ENCODE data around the gene TFAP2A. TPM values are rescaled to one million over a fixed set of nuclear protein-coding genes. Genes with fewer than 3 reads are reported as not detected.

TFAP2A gene
- total RNA-seq, 1 donor from 2014 or later: 59.6 TPM

DNA sequence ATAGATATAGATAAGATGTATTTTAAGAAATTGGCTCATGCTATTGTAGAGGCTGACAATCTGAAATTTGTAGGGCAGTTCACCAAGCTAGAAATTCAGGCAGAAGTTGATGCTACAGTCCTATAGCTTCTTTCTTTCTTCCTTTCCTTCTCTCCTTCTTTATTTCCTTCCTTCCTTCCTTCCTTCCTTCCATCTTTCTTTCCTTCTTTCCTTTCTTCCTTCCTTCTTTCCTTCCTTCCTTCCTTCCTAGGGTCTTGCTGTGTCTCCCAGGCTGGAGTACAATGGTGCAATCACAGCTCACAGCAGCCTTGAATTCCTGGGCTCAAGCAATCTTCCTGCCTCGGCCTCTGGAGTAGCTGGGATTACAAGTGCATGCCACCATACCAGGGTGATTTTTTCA lies 55.3 kb downstream of the TFAP2A start:
- H3K4me3 Mint-ChIP-seq (ENCODE audit: unreplicated experiment): no peak overlapping the region
- H3K36me3 Mint-ChIP-seq (ENCODE audit: unreplicated experiment): peaks cover 2% of the 10 kb centered on the region
- TF ChIP-seq, protein P1, sequence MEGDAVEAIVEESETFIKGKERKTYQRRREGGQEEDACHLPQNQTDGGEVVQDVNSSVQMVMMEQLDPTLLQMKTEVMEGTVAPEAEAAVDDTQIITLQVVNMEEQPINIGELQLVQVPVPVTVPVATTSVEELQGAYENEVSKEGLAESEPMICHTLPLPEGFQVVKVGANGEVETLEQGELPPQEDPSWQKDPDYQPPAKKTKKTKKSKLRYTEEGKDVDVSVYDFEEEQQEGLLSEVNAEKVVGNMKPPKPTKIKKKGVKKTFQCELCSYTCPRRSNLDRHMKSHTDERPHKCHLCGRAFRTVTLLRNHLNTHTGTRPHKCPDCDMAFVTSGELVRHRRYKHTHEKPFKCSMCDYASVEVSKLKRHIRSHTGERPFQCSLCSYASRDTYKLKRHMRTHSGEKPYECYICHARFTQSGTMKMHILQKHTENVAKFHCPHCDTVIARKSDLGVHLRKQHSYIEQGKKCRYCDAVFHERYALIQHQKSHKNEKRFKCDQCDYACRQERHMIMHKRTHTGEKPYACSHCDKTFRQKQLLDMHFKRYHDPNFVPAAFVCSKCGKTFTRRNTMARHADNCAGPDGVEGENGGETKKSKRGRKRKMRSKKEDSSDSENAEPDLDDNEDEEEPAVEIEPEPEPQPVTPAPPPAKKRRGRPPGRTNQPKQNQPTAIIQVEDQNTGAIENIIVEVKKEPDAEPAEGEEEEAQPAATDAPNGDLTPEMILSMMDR (IDR thresholded peaks at IDR 0.05): no peak
- peaks cover 12% of the 10 kb centered on the region for H3K4me1 Mint-ChIP-seq (ENCODE audit: unreplicated experiment)
- H3K9me3 Mint-ChIP-seq (ENCODE audit: unreplicated experiment): peaks cover 6% of the 10 kb centered on the region
- no peak for DNase-seq (ENCODE audit: extremely low spot score, unreplicated experiment)
- no peak overlapping the region for H3K27ac Mint-ChIP-seq (ENCODE audit: unreplicated experiment)
- H3K27me3 Mint-ChIP-seq (ENCODE audit: unreplicated experiment): no peaks in the 10 kb centered on the region

GRCh38 chr6:10355115-10355702 lies 59.7 kb downstream of the TFAP2A start:
- Mint-ChIP-seq H3K27ac (ENCODE audit: unreplicated experiment) (no peak overlapping the region), H3K4me3 (ENCODE audit: unreplicated experiment) (no peak overlapping the region), H3K4me1 (ENCODE audit: unreplicated experiment) (peaks cover 12% of the 10 kb centered on the region), H3K27me3 (ENCODE audit: unreplicated experiment) (no peaks in the 10 kb centered on the region), H3K9me3 (ENCODE audit: unreplicated experiment) (no peaks in the 10 kb centered on the region), H3K36me3 (ENCODE audit: unreplicated experiment) (no peaks in the 10 kb centered on the region)
- DNase-seq (ENCODE audit: extremely low spot score, unreplicated experiment): no peak
- TF ChIP-seq, protein P1 (IDR thresholded peaks at IDR 0.05): no peak

GRCh38 chr6:10351791-10352190 lies 63.1 kb downstream of the TFAP2A start:
- no peak overlapping the region for H3K27ac Mint-ChIP-seq (ENCODE audit: unreplicated experiment)
- no peaks in the 10 kb centered on the region for H3K9me3 Mint-ChIP-seq (ENCODE audit: unreplicated experiment)
- no peak overlapping the region for H3K4me3 Mint-ChIP-seq (ENCODE audit: unreplicated experiment)
- H3K4me1 Mint-ChIP-seq (ENCODE audit: unreplicated experiment): peaks cover 12% of the 10 kb centered on the region
- H3K27me3 Mint-ChIP-seq (ENCODE audit: unreplicated experiment): no peaks in the 10 kb centered on the region
- H3K36me3 Mint-ChIP-seq (ENCODE audit: unreplicated experiment): no peaks in the 10 kb centered on the region
- TF ChIP-seq, protein P1 (IDR thresholded peaks at IDR 0.05): no peak
- no peak for DNase-seq (ENCODE audit: extremely low spot score, unreplicated experiment)

DNA sequence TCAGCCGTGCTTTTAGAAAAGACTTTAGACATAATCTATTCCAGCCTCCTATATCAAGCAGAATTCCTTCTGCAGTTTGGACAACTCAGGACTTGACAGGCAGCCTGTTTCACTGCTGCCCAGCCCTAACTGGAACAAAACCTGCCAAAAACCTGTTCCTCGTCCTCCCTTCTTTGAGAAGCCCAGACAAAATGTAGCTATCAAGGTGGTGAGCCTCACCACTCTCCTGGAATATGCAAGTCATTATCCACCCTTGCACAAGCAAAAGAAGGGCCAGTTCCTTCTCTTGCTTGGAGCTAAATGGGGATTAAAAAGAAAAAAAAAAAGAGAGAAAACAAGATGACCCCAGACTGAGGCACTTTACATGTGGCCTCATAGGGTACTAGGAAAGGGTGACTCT lies 64.2 kb downstream of the TFAP2A start:
- H3K36me3 Mint-ChIP-seq (ENCODE audit: unreplicated experiment): no peaks in the 10 kb centered on the region
- H3K4me1 Mint-ChIP-seq (ENCODE audit: unreplicated experiment): peaks cover 9% of the 10 kb centered on the region
- H3K4me3 Mint-ChIP-seq (ENCODE audit: unreplicated experiment): no peak overlapping the region
- no peak for DNase-seq (ENCODE audit: extremely low spot score, unreplicated experiment)
- no peaks in the 10 kb centered on the region for H3K27me3 Mint-ChIP-seq (ENCODE audit: unreplicated experiment)
- H3K9me3 Mint-ChIP-seq (ENCODE audit: unreplicated experiment): no peaks in the 10 kb centered on the region
- TF ChIP-seq, protein P1 (IDR thresholded peaks at IDR 0.05): no peak
- no peak overlapping the region for H3K27ac Mint-ChIP-seq (ENCODE audit: unreplicated experiment)

DNA sequence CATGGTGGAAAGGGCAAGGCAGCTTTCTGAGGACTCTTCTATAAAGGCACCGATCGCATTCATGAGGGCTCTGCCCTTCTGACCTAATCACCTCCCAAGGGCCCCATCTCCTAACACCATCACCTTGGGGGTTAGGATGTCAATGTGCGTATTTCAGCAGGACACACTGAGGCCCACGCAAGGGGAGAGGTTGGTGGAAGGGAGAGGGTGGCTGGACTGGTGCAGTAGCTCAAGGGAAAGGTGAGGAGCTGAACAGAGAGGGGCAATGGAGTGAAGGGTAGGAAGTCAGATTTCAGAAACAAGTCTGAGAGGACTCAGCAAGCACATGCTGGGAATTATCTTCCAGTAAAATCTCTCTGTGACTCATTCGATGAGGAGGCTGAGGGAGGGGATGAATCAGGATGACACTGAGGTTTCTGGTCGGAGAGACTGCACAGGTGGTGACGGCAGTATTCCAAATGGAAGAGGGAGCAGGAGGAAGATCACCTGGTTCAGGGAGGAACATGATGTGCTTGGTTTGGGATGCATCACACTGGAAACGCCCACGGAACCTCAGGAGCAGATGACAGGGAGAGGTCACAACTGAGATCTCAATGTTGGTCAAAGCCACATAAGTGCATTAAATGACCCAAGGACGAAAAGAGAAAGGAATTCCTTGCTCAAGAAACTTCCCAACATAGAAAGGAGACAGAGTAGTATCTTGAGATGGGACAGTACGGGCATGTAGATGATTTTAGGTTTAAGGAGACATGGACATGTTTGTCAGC lies 67.1 kb downstream of the TFAP2A start:
- TF ChIP-seq, protein P1 (IDR thresholded peaks at IDR 0.05): no peak
- no peaks in the 10 kb centered on the region for H3K9me3 Mint-ChIP-seq (ENCODE audit: unreplicated experiment)
- no peak overlapping the region for H3K4me3 Mint-ChIP-seq (ENCODE audit: unreplicated experiment)
- no peaks in the 10 kb centered on the region for H3K27me3 Mint-ChIP-seq (ENCODE audit: unreplicated experiment)
- H3K4me1 Mint-ChIP-seq (ENCODE audit: unreplicated experiment): no peaks in the 10 kb centered on the region
- DNase-seq (ENCODE audit: extremely low spot score, unreplicated experiment): no peak
- no peaks in the 10 kb centered on the region for H3K36me3 Mint-ChIP-seq (ENCODE audit: unreplicated experiment)
- H3K27ac Mint-ChIP-seq (ENCODE audit: unreplicated experiment): no peak overlapping the region
